Keratinocyte (primary cell): ENCODE data around the gene KRTAP2-3. TPM values are rescaled to one million over a fixed set of nuclear protein-coding genes. Genes with fewer than 3 reads are reported as not detected.
"Not testable (repeated sequence)": the region's sequence is repeated elsewhere in the genome, so short reads cannot be mapped to it uniquely, and the experiment has no call there.

Experiments
- DNase-seq: peaks from one replicate; pipeline ENCODE4 v3.0.0-alpha.2; 2011; ENCODE audit warnings: low read depth, missing footprints, low spot score
- FAIRE-seq: peaks from 2 replicates; lab custom pipeline; 2011; peaks lifted over from hg19 to GRCh38; lab: Jason Lieb, UNC
- H2AFZ ChIP-seq: 2 replicates; pipeline ENCODE4 v1.6.0; 2012; ENCODE audit warnings: low read length, control low read depth, inconsistent platforms; ENCODE audit not compliant: control insufficient read depth
- H3K27ac ChIP-seq: 2 replicates; pipeline ENCODE4 v1.5.1; 2011; ENCODE audit warnings: low read length; ENCODE audit not compliant: control insufficient read depth, insufficient read depth
- H3K27me3 ChIP-seq: 3 replicates; pipeline ENCODE4 v1.6.0; 2011; ENCODE audit warnings: low read length; ENCODE audit not compliant: control insufficient read depth, insufficient read depth; ENCODE audit errors: extremely low read depth
- H3K36me3 ChIP-seq, 2 experiments: 2 replicates in 1 of 2; 3 replicates in 1 of 2; pipeline ENCODE4 v1.5.1; 2011; ENCODE audit warnings: low read length in 2 of 2, mild to moderate bottlenecking in 1 of 2; ENCODE audit not compliant: control insufficient read depth in 2 of 2, insufficient read depth in 2 of 2; ENCODE audit errors: extremely low read depth in 1 of 2
- H3K4me1 ChIP-seq: 3 replicates; pipeline ENCODE4 v1.5.1; 2011; ENCODE audit warnings: low read length; ENCODE audit not compliant: control insufficient read depth, insufficient read depth; ENCODE audit errors: extremely low read depth
- H3K4me2 ChIP-seq: 3 replicates; pipeline ENCODE4 v1.6.0; 2011; ENCODE audit warnings: low read depth, low read length; ENCODE audit not compliant: control insufficient read depth, insufficient read depth; ENCODE audit errors: extremely low read depth
- H3K4me3 ChIP-seq, 3 experiments: fragments of 200-600 bp in 1 of 3; sonication (generic) in 1 of 3; 2 replicates in 2 of 3; 3 replicates in 1 of 3; pipeline ENCODE4 v1.5.1; 2011 to 2016; ENCODE audit warnings: low read length in 3 of 3, mild to moderate bottlenecking in 3 of 3, control low read depth in 2 of 3, inconsistent platforms in 1 of 3, low read depth in 1 of 3, mixed read lengths in 1 of 3, mixed run types in 1 of 3, moderate library complexity in 1 of 3; ENCODE audit not compliant: control insufficient read depth in 2 of 3, insufficient read depth in 2 of 3; ENCODE audit errors: extremely low read depth in 1 of 3
- H3K79me2 ChIP-seq: 2 replicates; pipeline ENCODE4 v1.6.0; 2012; ENCODE audit warnings: low read length; ENCODE audit not compliant: control insufficient read depth, insufficient read depth
- H3K9ac ChIP-seq: 3 replicates; pipeline ENCODE4 v1.6.0; 2011; ENCODE audit warnings: low read length; ENCODE audit not compliant: control insufficient read depth, insufficient read depth; ENCODE audit errors: extremely low read depth
- H3K9me1 ChIP-seq: 3 replicates; pipeline ENCODE4 v1.6.0; 2011; ENCODE audit warnings: low read length; ENCODE audit not compliant: control insufficient read depth, insufficient read depth; ENCODE audit errors: extremely low read depth
- H3K9me3 ChIP-seq: 2 replicates; pipeline ENCODE4 v1.5.1; 2012; ENCODE audit warnings: low read depth, low read length; ENCODE audit not compliant: control insufficient read depth
- H4K20me1 ChIP-seq: 3 replicates; pipeline ENCODE4 v1.6.0; 2011; ENCODE audit warnings: low read length; ENCODE audit not compliant: control insufficient read depth, insufficient read depth; ENCODE audit errors: extremely low read depth
- EZH2 ChIP-seq: IDR thresholded peaks from one replicate; pipeline ENCODE4 v1.6.1; 2012; ENCODE audit warnings: inconsistent platforms, mild to moderate bottlenecking, low read length, moderate library complexity
- dilution Hi-C: fragments of 300-500 bp; cut with MboI; formaldehyde crosslinking; loops from one replicate; pipeline ENCODE4 v1.7.0; 2020; ENCODE audit warnings: low sequenced_read_pairs; ENCODE audit not compliant: extremely low pct_ligation_motif_present
- polyA plus RNA-seq, 5 experiments: library from polyadenylated mRNA; depleted of rRNA in 3 of 5; stranded (reverse) in 3 of 5; stranded (forward) in 1 of 5; unstranded in 1 of 5; fragments of >200 nt; gene quantifications; 1 replicate in 1 of 5; 2 replicates in 3 of 5; 3 replicates in 1 of 5; pipeline versions ENCODE4 v1.2.1 to v1.2.3, GENCODE V29; 2011 to 2012; ENCODE audit warnings: missing spikeins in 2 of 5, low read depth in 1 of 5, low replicate concordance in 1 of 5
- TF ChIP-seq, protein P1 (sequence below), 3 experiments: IDR thresholded peaks in 1 of 3; conservative IDR thresholded peaks in 1 of 3; optimal IDR thresholded peaks in 1 of 3; 2 replicates in 2 of 3; 3 replicates in 1 of 3; pipeline versions ENCODE3 to v1.5.1; 2011; ENCODE audit warnings: low read length in 3 of 3, mild to moderate bottlenecking in 3 of 3, moderate library complexity in 2 of 3, control low read depth in 1 of 3, inconsistent platforms in 1 of 3; ENCODE audit not compliant: insufficient read depth in 2 of 3; ENCODE audit errors: extremely low read depth in 1 of 3

The KRTAP2-3 gene
- polyA plus RNA-seq, 1 donor (not counting 4 experiments of a cell fraction or from before 2014, with no cell fraction given), result 8.4 TPM

DNA sequence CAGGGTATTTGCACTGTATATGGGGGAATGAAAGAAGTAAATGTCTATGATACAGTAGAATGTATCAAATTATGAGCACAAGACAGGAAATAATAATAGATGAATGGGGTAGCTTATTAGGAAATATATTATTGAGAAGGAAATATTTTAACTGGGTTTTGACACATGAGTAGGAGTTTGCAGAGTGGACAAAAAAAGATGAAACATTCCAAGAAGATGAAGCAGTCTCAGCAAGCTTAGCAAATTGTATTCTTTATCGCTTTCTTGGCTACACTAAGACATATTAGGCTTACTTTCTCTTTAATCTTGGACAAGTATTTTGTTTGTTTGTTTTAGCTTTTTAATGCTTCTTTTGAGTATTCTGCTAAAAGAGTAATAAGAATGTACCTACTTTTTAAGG, 44.0 kb upstream of the KRTAP2-3 start:
- Histone ChIP-seq H3K4me2 (no peak overlapping the region), H4K20me1 (no peaks in the 10 kb centered on the region), H3K79me2 (no peaks in the 10 kb centered on the region), H3K27ac (peak overlapping the region; percentile 8), H3K4me1 (peaks cover 21% of the 10 kb centered on the region), H3K9me1 (no peaks in the 10 kb centered on the region), H2AFZ (no peak overlapping the region), H3K9me3 (no peaks in the 10 kb centered on the region), H3K27me3 (no peaks in the 10 kb centered on the region), H3K36me3 (no peaks in the 10 kb centered on the region), H3K9ac (no peak overlapping the region), H3K4me3 (no peak overlapping the region)
- dilution Hi-C loops, result no loop called here
- DNase-seq (no peak), FAIRE-seq (no peak)
- TF ChIP-seq EZH2, result no peak
- TF ChIP-seq, protein P1, sequence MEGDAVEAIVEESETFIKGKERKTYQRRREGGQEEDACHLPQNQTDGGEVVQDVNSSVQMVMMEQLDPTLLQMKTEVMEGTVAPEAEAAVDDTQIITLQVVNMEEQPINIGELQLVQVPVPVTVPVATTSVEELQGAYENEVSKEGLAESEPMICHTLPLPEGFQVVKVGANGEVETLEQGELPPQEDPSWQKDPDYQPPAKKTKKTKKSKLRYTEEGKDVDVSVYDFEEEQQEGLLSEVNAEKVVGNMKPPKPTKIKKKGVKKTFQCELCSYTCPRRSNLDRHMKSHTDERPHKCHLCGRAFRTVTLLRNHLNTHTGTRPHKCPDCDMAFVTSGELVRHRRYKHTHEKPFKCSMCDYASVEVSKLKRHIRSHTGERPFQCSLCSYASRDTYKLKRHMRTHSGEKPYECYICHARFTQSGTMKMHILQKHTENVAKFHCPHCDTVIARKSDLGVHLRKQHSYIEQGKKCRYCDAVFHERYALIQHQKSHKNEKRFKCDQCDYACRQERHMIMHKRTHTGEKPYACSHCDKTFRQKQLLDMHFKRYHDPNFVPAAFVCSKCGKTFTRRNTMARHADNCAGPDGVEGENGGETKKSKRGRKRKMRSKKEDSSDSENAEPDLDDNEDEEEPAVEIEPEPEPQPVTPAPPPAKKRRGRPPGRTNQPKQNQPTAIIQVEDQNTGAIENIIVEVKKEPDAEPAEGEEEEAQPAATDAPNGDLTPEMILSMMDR (optimal IDR thresholded peaks at IDR 0.05 in 1 of 3, IDR thresholded peaks at IDR 0.05 in 1 of 3, conservative IDR thresholded peaks at IDR 0.05 in 1 of 3; ENCODE audit: extremely low read depth in 1 of 3, insufficient read depth in 2 of 3, low read length in 3 of 3), result no peak

DNA sequence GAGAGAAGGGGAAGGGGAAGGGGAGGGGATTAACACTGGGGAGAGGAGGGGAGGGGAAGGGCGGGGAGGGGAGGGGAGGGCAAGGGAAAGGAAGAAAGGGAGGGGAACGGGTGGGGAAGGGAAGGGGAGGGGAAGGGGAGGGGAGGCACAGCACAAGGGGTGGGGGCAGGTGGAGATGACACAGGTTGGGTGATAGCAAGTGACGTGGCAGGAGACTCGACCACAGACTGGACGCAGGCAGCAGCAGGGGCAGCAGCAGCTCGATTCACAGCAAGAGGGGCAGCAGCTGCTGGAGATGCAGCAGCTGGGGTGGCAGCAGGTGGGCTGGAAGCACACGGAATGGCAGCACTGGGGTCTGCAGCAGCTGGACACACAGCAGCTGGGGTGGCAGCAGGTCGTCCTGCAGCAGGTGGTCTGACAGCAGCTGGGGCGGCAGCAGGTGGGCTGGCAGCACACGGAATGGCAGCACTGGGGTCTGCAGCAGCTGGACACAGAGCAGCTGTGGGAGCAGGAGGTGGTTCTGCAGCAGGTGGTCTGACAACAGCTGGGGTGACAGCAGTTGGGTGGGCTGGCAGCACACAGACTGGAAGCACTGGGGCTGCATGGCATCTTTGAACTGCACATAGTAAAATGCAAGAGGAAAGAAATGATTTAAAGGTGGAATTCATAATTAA, 41.8 kb upstream of the KRTAP2-3 start, which contains the start of gene KRTAP4-16:
Gene KRTAP4-16 (minus strand): TSS at position 624 of the 674 bp plus-strand sequence. CDS start 0 bp downstream, at position 624.
- Histone ChIP-seq H3K4me1 (peaks cover 32% of the 10 kb centered on the region), H3K79me2 (no peaks in the 10 kb centered on the region), H3K27ac (no peak within 1 kb of the TSS), H3K9me3 (no peaks in the 10 kb centered on the region), H3K9ac (no peak within 1 kb of the TSS), H3K36me3 (no peaks in the 10 kb centered on the region), H2AFZ (no peak within 1 kb of the TSS), H3K4me3 (no peak within 1 kb of the TSS), H4K20me1 (no peaks in the 10 kb centered on the region), H3K27me3 (no peaks in the 10 kb centered on the region), H3K4me2 (no peak within 1 kb of the TSS), H3K9me1 (no peaks in the 10 kb centered on the region)
- DNase-seq (no peak), FAIRE-seq (no peak)
- no peak for TF ChIP-seq EZH2
- TF ChIP-seq, protein P1 (optimal IDR thresholded peaks at IDR 0.05 in 1 of 3, IDR thresholded peaks at IDR 0.05 in 1 of 3, conservative IDR thresholded peaks at IDR 0.05 in 1 of 3; ENCODE audit: extremely low read depth in 1 of 3, insufficient read depth in 2 of 3, low read length in 3 of 3), result no peak
- dilution Hi-C loops, result no loop called here

DNA sequence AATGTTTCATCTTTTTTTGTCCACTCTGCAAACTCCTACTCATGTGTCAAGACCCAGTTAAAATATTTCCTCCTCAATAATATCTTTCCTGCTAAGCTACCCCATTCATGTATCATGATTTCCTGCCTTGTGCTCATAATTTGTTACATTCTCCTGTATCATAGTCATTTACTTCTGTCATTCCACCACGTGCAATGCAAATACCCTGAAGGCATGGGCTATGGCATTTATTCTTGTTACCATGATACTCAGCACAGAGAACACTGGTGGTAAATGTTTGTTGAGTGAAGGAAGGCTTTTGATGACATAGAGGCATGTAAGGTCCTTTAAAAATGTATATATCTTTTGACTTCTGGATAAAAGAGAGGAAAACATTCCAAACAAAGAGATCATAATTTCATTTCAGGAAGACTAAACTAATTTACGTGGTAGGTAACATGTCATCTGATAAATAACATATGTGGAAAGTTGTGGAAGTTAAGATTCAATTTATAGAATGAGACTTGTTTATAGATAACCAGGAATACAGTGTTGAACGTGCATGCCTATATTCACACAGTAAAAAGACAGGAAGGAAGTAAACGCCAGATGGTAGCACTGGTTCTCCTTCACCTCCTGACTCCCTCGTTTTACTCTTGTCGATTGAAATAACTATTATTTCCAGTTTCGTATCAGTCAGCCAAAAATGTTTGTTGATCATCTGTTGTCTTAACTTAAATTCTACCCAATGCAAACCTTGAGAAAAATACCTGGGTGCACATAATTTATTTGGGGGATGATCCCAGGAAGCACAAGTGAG, 40.0 kb upstream of the KRTAP2-3 start:
- H3K4me2 ChIP-seq, H3K9ac ChIP-seq, H3K9me1 ChIP-seq, H2AFZ ChIP-seq, H3K79me2 ChIP-seq, H3K4me3 ChIP-seq, H3K27me3 ChIP-seq, H4K20me1 ChIP-seq, H3K9me3 ChIP-seq, dilution Hi-C loops, H3K36me3 ChIP-seq: not testable (repeated sequence)
- H3K4me1 ChIP-seq, result peaks cover 33% of the 10 kb centered on the region
- peak; percentile 26 for FAIRE-seq
- peak; percentile 92 for DNase-seq
- H3K27ac ChIP-seq, result peak overlapping the region; percentile 40
